HL-60 (cell line): ENCODE measurements around the gene ITGA2B.

Experiments
- GABPA ChIP-seq: IDR thresholded peaks from 2 replicates; pipeline ENCODE4 v1.6.1; 2012; ENCODE audit warnings: low read depth
- POLR2AphosphoS5 ChIP-seq: IDR thresholded peaks from 2 replicates; pipeline ENCODE4 v1.6.1; 2012; ENCODE audit warnings: low read depth
- SPI1 ChIP-seq: IDR thresholded peaks from 2 replicates; pipeline ENCODE4 v1.6.1; 2012; ENCODE audit warnings: low read depth, mild to moderate bottlenecking, borderline replicate concordance
- TF ChIP-seq, protein P1 (sequence below): IDR thresholded peaks from one replicate; pipeline ENCODE4 v1.5.1; 2011; ENCODE audit warnings: low read length, control low read depth, inconsistent platforms; ENCODE audit not compliant: insufficient read depth
- TF ChIP-seq, protein P2 (sequence below): IDR thresholded peaks from 2 replicates; pipeline ENCODE4 v1.6.1; 2012; ENCODE audit warnings: low read depth; ENCODE audit not compliant: insufficient replicate concordance

DNA sequence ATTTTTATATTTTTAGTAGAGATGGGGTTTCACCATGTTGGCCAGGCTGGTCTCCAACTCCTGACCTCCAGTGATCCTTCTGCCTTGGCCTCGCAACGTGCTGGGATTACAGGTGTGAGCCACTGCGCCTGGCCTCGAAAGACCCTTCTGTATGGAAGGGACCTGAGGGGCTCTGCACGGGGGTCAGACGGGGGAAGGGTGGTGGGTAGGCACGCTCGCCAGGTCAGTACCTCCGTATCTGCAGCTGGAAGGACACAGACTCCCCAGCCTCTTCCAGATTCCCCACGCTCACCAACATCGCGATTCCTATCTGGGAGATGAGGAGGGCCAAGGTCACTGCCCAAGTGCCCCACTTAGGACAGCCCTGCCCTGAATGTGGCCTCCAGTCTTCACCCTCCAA is 12.7 kb downstream of the ITGA2B start:
- TF ChIP-seq, protein P1, sequence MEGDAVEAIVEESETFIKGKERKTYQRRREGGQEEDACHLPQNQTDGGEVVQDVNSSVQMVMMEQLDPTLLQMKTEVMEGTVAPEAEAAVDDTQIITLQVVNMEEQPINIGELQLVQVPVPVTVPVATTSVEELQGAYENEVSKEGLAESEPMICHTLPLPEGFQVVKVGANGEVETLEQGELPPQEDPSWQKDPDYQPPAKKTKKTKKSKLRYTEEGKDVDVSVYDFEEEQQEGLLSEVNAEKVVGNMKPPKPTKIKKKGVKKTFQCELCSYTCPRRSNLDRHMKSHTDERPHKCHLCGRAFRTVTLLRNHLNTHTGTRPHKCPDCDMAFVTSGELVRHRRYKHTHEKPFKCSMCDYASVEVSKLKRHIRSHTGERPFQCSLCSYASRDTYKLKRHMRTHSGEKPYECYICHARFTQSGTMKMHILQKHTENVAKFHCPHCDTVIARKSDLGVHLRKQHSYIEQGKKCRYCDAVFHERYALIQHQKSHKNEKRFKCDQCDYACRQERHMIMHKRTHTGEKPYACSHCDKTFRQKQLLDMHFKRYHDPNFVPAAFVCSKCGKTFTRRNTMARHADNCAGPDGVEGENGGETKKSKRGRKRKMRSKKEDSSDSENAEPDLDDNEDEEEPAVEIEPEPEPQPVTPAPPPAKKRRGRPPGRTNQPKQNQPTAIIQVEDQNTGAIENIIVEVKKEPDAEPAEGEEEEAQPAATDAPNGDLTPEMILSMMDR = no peak
- TF ChIP-seq POLR2AphosphoS5 = no peak
- TF ChIP-seq GABPA = no peak
- TF ChIP-seq, protein P2, sequence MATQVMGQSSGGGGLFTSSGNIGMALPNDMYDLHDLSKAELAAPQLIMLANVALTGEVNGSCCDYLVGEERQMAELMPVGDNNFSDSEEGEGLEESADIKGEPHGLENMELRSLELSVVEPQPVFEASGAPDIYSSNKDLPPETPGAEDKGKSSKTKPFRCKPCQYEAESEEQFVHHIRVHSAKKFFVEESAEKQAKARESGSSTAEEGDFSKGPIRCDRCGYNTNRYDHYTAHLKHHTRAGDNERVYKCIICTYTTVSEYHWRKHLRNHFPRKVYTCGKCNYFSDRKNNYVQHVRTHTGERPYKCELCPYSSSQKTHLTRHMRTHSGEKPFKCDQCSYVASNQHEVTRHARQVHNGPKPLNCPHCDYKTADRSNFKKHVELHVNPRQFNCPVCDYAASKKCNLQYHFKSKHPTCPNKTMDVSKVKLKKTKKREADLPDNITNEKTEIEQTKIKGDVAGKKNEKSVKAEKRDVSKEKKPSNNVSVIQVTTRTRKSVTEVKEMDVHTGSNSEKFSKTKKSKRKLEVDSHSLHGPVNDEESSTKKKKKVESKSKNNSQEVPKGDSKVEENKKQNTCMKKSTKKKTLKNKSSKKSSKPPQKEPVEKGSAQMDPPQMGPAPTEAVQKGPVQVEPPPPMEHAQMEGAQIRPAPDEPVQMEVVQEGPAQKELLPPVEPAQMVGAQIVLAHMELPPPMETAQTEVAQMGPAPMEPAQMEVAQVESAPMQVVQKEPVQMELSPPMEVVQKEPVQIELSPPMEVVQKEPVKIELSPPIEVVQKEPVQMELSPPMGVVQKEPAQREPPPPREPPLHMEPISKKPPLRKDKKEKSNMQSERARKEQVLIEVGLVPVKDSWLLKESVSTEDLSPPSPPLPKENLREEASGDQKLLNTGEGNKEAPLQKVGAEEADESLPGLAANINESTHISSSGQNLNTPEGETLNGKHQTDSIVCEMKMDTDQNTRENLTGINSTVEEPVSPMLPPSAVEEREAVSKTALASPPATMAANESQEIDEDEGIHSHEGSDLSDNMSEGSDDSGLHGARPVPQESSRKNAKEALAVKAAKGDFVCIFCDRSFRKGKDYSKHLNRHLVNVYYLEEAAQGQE = no peak
- no peak for TF ChIP-seq SPI1
